ENCODE measurements around the gene SLU7. TPM values are rescaled to one million over a fixed set of nuclear protein-coding genes. Genes with fewer than 3 reads are reported as not detected.

Gene SLU7
- polyA plus RNA-seq, 1 donor from 2014 or later, result 82.2 TPM

- Histone ChIP-seq H3K27ac (ENCODE audit: low read length) (no peak overlapping the region), H3K4me3 (ENCODE audit: low read length) (no peak overlapping the region), H3K9me2 (ENCODE audit: insufficient read depth, low read length) (no peaks in the 10 kb centered on the region), H3K9me3 (ENCODE audit: low read length) (peaks cover 4% of the 10 kb centered on the region), H3K9ac (ENCODE audit: low read length) (no peak overlapping the region), H3K79me2 (replicated peaks; ENCODE audit: insufficient read depth, low read length) (no peaks in the 10 kb centered on the region), H3K36me3 (ENCODE audit: insufficient read depth, low read length) (no peaks in the 10 kb centered on the region), H4K20me1 (ENCODE audit: insufficient read depth) (no peaks in the 10 kb centered on the region), H3K27me3 (ENCODE audit: insufficient read depth, low read depth, low read length) (no peaks in the 10 kb centered on the region), H3K4me2 (ENCODE audit: low read length) (no peak overlapping the region), H3F3A (ENCODE audit: insufficient read depth, low read length, poor library complexity, severe bottlenecking) (no peaks in the 10 kb centered on the region), H2AFZ (ENCODE audit: low read depth, low read length) (no peak overlapping the region)
- TF ChIP-seq SMC3 (conservative IDR thresholded peaks at IDR 0.05; ENCODE audit: poor library complexity) (no peak), EZH2 (IDR thresholded peaks at IDR 0.05; ENCODE audit: borderline replicate concordance, insufficient read depth, low read length, poor library complexity, severe bottlenecking) (no peak), CTCF (IDR thresholded peaks at IDR 0.05; ENCODE audit: poor library complexity, severe bottlenecking) (no peak), POLR2AphosphoS5 (IDR thresholded peaks at IDR 0.05) (no peak), MXI1 (conservative IDR thresholded peaks at IDR 0.05; ENCODE audit: poor library complexity, severe bottlenecking) (no peak), EP300 (conservative IDR thresholded peaks at IDR 0.05; ENCODE audit: poor library complexity, severe bottlenecking) (no peak), TAF1 (IDR thresholded peaks at IDR 0.05; ENCODE audit: low read depth) (no peak), RAD21 (conservative IDR thresholded peaks at IDR 0.05) (no peak), REST (IDR thresholded peaks at IDR 0.05; ENCODE audit: borderline replicate concordance) (no peak)
Measured at GRCh38 chr5:160460377-160461049, 41.6 kb upstream of the SLU7 start.

GRCh38 chr5:160458806-160459800 lies 40.2 kb upstream of the SLU7 start:
- no peak overlapping the region for H3K9ac ChIP-seq (ENCODE audit: low read length)
- no peaks in the 10 kb centered on the region for H3K36me3 ChIP-seq (ENCODE audit: insufficient read depth, low read length)
- no peak for TF ChIP-seq CTCF (IDR thresholded peaks at IDR 0.05; ENCODE audit: poor library complexity, severe bottlenecking)
- no peak for TF ChIP-seq SMC3 (conservative IDR thresholded peaks at IDR 0.05; ENCODE audit: poor library complexity)
- no peak for TF ChIP-seq REST (IDR thresholded peaks at IDR 0.05; ENCODE audit: borderline replicate concordance)
- no peak for TF ChIP-seq RAD21 (conservative IDR thresholded peaks at IDR 0.05)
- TF ChIP-seq POLR2AphosphoS5 (IDR thresholded peaks at IDR 0.05), result no peak
- no peak for TF ChIP-seq EP300 (conservative IDR thresholded peaks at IDR 0.05; ENCODE audit: poor library complexity, severe bottlenecking)
- TF ChIP-seq TAF1 (IDR thresholded peaks at IDR 0.05; ENCODE audit: low read depth), result no peak
- no peak for TF ChIP-seq EZH2 (IDR thresholded peaks at IDR 0.05; ENCODE audit: borderline replicate concordance, insufficient read depth, low read length, poor library complexity, severe bottlenecking)
- TF ChIP-seq MXI1 (conservative IDR thresholded peaks at IDR 0.05; ENCODE audit: poor library complexity, severe bottlenecking), result no peak
- no peak overlapping the region for H3K4me2 ChIP-seq (ENCODE audit: low read length)
- no peaks in the 10 kb centered on the region for H3K27me3 ChIP-seq (ENCODE audit: insufficient read depth, low read depth, low read length)
- no peak overlapping the region for H2AFZ ChIP-seq (ENCODE audit: low read depth, low read length)
- no peak overlapping the region for H3K4me3 ChIP-seq (ENCODE audit: low read length)
- H3K9me3 ChIP-seq (ENCODE audit: low read length), result peaks cover 4% of the 10 kb centered on the region
- H3K27ac ChIP-seq (ENCODE audit: low read length), result no peak overlapping the region
- H3K79me2 ChIP-seq (replicated peaks; ENCODE audit: insufficient read depth, low read length), result no peaks in the 10 kb centered on the region
- no peaks in the 10 kb centered on the region for H3F3A ChIP-seq (ENCODE audit: insufficient read depth, low read length, poor library complexity, severe bottlenecking)
- H4K20me1 ChIP-seq (ENCODE audit: insufficient read depth), result no peaks in the 10 kb centered on the region
- no peaks in the 10 kb centered on the region for H3K9me2 ChIP-seq (ENCODE audit: insufficient read depth, low read length)
